ENCODE results near the gene TMEM107.
A peak's percentile ranks its signal among the peaks of the same experiment; 100 is the strongest.

The TMEM107 gene

DNA sequence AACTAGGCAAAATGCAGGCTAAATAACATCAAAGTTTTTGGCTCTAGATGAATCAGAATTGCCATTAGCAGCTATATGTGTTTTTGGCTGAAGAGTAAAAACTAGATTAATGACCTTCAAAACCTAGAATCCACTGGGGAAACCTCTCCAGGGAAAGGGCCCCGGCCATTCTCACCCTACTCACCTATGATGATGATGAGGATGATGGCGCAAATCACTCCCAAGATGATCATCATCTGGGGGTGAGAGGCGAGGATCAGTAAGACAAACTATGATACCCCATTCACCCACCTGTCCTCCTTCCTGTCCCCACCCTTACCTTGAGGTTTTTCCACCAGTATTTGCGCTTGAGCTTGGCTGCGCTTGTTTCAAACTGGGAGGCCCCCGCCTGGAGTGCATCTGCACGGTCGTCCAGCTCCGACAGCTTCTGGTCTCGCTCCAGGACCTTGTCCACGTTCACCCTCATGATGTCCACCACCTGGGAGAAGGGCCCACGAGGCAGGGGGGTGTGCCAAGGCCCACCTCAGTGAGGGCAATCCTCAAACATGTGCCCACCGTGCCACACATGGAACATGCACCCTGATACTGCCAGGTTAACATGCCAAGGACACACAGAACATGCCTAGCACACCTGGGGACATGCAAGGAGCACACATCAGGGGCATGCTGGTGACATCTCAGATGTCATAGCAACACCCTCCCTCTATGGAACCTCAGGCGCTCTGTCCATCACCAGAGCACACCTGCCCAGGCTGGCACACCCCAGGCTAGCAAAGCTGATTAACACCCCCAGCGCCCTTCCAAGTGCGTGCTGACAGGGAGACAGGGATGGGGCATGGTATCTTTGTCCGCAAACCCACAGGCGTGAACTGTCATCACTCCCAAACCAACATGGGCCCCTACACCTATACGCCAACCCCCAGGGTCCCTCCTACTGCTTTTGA is 14.6 kb downstream of the TMEM107 start:
- DNase-seq: no peak

DNA sequence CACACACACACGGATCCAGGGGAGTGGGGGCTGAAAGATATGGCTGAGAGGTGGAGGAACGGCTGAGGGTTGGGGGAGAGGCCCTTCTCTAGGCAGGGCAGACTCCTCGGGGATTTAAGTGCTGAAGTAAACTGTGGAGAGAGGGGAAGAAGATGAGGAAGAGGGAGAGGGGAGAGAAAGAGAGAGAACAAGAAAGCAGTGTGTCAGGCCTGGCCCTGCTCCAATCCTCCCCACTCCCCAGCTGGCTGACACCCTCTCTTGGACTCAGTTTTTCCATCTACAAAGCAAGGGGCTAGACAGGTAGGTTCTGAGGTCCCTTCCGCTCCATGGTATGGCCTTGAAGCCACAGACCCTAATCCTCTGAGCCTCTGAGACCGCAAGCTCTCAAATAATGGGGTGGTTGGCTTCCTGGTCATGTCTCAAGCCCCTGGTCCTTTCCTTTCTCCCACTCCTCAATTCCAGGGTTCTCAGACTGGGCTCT is 15.4 kb downstream of the TMEM107 start:
- DNase-seq: no peak

DNA sequence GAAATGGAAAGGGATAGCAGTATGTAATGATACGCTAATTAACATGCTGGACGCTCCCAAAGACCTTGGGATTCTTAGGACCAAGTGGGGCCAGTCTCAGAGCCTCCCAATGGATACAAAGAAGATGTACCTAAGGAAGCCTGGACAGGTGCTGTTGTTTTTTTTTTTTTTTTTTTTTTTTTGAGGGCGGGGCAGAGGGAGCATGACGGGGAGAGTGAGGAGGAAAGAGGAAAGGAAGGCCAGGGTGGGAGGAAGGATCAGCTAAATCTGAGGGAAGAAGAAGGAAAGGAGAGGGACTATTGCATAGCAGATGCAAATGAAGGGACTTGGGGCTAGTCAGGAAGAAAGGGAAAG is 16.0 kb downstream of the TMEM107 start:
- no peak for DNase-seq

DNA sequence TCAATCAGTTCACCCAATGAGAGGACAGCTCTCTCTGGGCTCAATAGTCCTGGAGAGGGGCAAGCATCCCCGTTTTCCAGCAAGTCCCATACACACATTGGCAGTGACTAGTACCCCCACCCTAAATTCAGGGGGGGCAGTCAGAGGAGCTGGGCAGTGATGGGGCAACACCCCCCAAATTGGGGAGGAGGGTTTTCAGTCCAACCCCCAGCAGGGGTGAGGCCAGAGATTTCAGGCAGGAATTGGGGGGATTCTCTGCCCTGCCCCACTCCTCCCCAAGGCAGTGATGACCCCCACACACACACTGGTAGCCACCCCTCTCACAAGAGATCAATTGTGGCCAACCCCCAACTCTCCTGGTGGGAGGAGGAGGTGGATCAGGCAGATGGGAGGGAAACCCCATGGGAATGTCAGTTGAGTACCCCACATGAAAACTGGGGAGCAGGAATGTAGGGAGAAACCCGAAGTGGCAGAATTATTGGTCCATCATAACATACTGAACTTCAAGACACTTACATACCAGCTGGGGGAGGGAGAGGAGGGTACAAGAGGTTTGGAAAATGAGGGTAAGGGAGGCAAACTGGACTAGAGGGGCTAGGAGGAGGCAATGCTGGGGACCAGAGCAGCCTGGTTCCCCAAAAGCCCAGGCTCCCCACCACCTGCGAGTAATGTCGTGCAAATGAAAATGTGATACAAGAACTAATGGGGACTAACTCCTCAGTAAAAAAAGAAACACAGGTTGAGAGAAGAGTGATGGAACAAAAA is 16.5 kb downstream of the TMEM107 start:
- DNase-seq: no peak

DNA sequence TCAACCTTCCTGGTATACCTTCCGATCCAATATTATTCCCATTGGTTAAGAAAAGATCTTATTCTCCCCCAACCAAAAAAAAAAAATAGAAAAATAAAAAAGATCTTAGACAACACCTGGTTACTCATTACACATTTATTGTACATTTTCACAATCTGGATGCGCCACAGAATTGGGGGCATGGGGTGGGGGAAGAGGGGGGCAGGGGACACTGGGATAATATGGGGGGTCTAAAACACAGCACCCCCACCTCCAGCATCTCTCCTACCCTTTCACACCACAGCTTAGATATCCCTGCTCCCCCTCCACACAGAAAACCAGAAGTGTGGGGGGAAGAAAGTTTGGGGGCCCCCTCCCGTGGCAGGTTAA is 17.2 kb downstream of the TMEM107 start:
- DNase-seq: no peak

DNA sequence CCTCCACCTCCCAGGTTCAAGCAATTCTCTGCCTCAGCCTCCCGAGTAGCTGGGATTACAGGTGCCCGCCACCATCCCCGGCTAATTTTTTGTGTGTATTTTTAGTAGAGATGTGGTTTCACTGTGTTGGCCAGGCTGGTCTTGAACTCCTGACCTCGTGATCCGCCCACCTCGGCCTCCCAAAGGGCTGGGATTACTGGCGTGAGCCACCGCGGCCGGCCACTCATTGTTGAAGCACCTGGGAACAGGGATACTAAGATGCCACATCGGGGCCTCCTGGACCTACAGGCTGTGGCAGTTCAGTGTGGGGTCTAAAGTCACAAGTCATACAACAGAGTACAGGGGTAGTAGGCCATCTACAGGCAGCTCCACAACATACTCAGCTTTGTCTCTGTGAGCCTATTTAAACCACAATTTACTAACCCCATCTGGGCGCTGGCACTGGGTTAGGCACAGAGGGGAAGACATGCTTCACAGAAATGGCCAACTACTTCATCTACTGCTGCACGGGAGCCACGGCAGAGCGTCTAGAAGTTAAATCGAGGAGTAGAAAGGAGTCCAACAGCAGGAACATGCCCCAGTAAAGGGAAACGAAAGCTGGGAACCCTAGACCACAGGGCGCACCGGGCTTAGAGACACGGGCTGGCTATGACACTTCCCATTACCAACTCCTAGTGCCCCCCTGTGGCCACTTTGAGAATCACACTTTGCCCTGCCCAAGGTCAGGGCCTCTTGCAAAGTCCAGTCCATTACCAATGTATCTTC is 17.7 kb downstream of the TMEM107 start:
- peak; percentile 92 for DNase-seq

DNA sequence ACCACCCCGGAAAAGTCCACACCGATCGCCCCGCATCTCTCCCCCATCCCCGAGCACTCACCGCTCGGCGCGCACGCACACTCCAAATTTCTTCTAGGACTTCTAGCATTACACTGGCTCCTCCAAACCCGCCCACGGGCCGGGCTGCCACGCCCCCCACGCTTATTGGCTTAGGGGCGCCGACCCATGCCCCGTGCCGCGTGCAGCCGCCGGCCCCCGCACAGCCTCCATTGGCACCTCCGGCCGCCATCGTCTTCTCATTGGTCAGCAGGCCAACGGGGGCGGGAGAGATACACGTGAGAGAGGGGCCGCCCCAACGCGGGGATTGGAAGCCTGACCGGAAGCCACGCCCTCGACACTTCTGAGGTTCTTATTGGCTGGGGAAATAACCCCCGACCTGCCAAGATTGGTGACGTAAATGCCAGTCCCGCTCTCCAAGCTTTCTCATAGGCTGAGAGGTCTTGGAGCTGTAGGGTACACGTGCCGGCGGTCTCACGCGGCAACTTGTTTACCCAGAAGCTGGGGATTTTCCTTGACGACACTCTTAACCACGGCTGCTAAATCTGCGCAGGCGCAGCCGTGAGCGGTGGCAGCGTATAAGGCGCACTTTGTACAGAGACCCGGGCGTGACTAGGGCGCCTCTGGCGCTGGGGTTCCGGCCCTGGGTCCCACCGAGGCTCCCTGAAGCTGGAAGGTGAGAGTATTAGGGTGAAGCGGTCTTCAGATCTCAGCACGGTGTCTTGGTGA is 19.8 kb downstream of the TMEM107 start:
- peak; percentile 99 for DNase-seq

DNA sequence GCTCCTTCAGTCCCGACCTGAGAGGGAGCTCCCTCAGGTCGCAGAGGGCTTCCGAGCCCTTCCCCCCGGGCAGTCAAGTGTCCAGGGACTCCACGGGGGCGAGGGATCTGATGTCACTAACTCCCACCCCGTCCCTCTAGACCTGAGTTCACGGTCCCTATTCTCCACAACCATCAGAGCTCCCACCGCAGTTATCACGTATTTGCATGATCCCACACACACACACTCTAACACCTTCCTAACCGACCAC is 20.3 kb downstream of the TMEM107 start:
- DNase-seq: no peak

DNA sequence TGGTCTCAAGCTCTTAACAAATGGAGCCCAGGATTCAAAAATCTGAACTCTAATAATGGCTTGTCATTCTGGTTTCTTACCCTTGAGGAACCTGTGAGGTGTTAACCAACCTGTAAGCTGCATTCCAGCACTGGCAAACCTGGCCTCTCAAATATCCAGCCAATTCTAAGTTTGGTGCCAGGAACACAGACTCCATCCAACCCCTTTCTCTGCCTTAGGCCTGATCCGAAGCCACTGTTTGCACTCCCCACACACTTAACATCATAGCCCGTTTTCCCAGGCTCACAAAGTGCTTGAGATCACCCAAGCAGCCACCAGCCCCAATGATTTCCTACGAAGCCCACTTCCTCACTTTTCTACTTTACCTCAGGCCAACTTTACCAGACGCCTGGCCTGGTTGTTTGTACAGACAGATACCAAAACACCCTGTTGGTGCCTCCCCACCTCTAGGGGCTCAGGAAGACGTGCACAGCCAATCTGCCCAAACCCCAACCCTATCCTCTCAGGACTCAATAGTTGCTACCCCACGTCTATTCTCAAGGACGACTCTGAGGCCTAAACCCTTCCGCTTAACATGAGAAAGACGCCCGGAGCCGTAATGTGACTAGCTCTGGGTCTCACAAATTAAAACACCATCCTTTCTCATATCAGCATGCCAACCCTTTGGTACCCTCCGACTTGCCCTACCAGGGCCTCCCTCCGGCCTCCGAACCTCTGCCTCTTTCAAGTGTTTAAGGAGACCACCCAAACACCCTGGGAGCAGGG is 20.8 kb downstream of the TMEM107 start:
- DNase-seq: no peak

DNA sequence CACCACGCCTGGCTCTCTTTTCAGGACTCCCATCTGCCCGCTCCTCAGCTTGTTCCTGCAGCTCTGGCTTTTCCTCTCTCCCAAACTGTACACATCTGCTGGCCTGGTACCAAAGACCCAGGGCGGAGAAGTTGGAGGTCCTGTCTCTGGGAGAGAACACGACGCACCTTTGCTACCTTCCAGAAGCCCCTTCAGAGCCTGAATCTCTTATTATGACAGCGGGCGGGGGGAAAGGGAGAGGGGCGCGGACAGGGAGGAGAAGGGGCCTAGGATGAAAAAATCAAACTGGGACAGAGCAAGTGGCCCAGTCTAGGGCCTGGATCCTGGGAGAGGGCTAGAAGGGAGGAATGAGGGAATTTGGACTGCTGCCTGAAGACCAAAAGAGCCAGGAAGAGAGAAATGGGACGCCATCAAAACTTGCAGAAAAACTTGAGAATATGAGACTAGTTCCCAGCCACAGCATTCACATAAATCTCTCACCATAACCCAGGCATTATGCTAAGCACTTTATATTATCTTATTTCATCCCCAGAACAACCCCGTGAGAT is 21.5 kb downstream of the TMEM107 start:
- DNase-seq: no peak

DNA sequence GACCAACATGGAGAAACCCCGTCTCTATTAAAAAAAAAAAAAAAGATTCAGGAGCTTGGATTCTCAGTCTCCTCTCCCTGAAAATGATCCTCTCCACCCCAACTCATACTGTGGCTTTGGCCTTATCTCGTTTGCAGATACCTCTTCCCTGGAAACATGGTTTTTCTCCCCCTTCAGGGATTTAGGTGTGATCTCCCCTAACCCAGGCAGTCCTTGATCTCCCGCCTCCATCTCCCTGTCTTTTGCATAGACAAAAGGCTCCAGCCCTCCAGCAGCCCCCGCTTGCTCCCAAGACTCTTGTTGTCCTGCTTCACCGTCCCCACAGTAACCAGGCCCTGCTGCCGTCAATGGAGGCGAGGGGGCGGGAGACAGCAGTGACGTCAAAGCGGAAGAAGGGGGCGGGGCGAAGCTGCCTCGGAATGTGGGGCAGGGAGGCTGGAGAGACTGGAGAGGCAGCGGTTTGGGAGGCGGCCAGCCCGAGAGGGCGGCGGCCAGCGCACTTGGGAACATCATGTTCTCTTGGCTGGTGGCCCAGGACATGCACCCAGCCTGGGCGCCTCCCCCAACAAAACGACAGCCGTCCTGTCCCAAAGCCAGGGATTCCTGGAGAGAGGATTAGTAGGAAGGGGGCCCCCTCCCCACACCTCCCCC is 22.1 kb downstream of the TMEM107 start:
- peak; percentile 96 for DNase-seq

DNA sequence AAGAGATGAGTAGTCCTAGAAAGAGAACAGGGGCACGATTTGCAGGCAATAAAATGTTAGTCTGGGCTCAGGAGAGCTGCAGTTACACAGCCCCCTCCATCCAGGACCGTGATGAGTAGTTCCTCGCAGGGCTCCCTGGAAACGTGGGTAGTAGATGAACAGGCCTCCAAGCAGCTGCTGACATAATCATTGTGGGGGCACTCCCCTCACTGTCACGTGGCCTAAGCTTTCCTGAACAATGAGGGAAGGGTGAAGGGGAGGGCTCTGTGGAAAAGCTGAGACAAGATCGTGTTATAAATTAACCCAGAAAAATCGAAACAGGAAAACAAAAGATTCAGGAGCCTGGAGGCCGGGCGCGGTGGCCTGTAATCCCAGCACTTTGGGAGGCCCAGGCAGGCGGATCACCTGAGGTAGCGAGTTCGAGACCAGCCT is 22.6 kb downstream of the TMEM107 start:
- DNase-seq: peak; percentile 74

DNA sequence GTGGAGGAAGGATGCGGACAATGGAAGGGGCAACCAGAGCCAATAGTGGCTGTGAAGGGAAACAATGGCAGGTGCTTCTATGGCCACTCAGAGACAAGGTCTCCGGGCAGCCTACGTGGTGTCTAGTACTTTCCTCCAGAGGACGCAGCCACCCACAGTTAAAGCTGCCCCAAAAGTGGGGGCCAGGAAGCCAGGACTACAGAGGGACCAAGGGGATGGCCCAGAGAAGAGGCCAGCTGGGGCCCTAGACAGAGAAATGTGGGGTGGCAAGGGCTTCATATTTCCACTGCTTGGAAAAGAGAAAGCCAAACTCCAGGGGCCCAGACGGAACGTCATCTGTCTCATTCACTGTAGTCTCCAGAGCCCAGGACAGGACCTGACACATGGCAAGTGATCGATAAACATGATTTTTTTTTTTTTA is 23.1 kb downstream of the TMEM107 start:
- DNase-seq: no peak

DNA sequence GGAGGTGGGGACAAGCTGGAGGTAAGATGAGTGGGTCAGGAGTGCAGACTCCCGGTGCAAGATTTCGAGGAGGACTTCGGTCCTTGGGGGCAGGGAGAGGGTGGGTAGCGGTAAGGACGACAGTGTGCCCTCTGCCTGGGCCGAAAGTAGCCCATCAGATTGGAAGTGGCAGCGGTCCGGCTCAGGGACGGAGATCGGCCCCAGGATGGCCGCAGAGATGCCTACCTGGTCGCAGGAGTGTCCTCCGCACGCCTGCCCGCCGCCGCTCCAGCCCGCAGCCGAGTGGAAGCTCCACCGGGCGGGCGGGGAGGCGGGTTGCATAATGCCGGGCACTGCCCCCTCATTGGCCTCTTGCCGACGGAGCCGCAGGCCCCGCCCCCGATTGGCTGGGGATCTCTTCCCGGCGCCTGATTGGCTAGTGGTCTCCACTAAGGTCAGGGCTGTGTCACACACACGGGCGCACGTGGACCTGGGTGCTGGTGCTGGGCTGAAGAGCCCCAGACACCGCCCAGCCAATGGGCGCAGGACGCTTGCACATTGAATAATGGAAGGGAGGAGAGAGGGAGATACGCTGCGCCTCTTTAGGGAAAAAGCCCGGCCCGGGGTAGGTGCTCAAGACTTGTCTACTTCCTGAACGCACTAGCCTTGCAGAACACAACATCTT is 23.9 kb downstream of the TMEM107 start, which contains the start of gene PER1:
Gene PER1, minus strand, starts transcription at position 293 of the 664 bp plus-strand sequence. CDS start 1,698 bp downstream, outside the sequence.
- DNase-seq: peak; percentile 96

DNA sequence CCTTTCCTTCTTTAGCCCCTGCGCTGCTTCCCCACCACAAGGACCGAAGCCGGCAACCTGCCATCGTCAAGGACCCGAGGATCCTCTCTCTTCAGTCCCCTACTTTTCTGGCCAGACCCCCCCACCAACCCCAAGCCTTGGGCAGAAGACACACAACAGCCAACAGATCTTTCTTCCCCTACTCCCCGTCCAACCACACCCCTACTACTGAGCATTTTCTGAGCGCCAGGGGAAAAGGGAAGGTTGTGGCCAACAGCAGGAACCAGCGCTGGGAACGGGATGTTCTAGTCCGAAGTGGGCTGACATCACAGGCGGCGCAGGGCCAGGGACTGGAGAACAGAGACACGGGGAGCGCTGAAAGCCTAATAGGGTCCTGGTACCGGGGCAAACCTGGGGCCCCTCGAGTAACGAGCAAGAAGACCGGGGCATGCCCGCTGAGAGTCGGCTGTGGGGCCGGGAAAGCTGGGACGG is 24.5 kb downstream of the TMEM107 start:
- peak; percentile 68 for DNase-seq

DNA sequence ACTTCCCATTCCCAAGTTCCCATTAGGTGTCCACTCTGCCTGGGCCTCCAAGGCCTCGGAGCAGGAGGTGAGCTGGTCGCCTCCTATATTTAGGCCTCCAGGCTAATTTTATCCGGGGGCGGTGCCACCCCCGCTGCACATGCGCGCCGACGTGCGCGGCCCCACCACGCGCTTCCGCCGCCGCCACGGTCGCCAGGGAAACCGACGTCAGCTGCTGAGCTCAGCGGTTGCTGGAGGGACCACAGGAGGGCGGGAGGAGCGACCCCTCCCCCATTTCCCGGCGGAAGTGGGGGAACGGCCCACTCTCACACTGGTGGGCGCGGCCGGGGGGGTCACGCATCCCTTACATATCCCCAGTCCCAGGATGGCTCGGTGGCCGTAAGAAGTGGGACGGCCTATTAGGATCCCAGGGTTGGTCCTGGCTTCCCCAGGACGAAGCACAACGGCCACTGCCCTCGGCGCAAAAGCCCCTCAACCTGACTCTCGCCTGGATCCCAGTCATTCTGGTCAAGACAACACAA is 25.0 kb downstream of the TMEM107 start:
- DNase-seq: peak; percentile 84

DNA sequence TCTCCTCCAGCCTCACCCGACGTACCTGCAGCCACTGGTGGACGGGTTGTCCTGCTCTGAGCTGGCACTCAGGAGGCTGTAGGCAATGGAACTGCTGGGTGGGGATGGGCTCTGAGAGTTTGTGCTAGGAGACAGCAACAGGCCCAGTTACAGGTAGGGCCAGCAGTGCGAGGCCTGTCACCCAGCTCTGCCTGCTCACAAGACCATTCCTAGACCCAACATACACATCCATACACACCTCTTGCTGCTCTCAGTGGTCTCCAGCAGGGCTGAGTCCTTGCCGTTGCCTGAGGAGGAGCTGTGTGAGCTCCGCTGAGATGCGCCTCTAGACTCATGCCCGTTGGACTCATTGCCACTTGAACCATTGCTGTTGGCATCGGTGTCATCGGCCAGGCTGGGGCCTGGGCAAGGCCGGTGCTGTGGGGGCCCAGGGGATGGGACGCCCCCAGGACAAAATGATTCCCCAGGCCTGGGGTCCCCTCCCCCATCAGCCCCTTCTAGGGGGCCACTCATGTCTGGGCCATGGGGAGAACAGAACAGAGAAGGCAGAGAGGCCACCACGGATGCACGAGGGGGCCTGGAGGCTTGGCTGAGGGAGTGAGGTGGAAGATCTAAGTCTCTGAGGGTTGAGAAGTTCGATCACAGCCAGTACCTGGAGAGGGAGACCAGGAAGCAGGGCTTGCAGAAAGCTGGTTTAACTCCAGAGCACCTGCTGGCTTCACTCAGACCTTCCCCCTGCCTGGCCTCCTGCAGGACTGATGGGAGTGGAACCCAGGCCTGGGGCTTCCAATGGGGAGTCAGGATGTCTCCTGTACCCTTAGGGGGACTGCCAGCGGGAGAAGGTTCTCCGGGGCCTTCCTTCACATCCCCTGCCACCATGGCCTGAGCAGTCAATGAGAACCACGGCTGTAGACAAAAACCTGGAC is 25.7 kb downstream of the TMEM107 start:
- DNase-seq: no peak

DNA sequence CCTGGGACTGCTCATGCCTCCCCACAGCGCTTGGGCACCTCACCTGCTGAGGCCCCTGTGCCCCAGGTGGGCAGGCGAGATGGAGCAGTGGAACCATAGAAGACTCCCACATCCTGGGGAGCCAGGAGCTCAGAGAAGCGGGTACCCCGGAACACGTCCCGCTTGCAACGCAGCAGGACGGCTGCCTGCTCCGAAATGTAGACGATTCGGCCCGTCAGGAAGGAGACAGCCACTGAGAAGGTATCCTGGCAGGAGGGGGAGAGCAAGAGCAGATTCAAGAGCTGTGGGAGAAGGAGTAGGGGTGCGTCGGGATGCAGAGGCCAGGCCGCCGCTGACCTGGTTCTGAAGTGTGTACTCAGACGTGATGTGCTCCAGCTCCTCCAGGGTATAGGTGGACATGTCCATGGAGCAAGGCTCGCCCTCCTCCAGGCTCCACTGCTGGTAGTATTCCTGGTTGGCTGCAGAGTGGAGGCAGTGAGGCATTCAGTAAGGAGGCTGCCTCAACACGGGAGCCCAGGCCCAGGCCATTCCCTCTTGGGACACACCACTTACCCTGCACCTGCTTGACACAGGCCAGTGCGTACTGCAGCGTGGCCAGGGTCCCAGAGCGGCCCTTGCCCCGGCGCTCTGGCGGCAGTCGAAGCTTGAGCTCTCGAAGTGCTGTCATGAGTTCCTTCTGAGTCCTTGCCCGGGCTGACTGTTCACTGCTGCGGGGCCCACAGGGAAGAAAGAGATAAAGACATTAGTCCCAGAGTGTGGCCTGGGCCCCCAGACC is 26.6 kb downstream of the TMEM107 start:
- DNase-seq: no peak

Measured in midbrain (tissue), 1 donor.